Lung (tissue), 12 donors: Measurements from ENCODE around the gene CFH. TPM values are rescaled to one million over a fixed set of nuclear protein-coding genes. Genes with fewer than 3 reads are reported as not detected.
"Not testable (repeated sequence)": the region's sequence is repeated elsewhere in the genome, so short reads cannot be mapped to it uniquely, and the experiment has no call there.

Source experiments
- ATAC-seq: fragments of 200-7000 bp; cut with Tn5 transposase; one replicate; pipeline ENCODE4 v1.9.1; 2020; ENCODE audit warnings: moderate number of reproducible peaks; ENCODE audit not compliant: insufficient read depth, low FRiP score
- DNase-seq, 3 donors: peaks; one replicate each; pipeline ENCODE4 v3.0.0-alpha.2; 2013 to 2017
- H3K27ac ChIP-seq, 2 donors: one replicate each; pipeline ENCODE4 v1.5.1; 2013; ENCODE audit warnings: mild to moderate bottlenecking in 2 of 2, moderate library complexity in 2 of 2, control low read depth in 1 of 2, inconsistent platforms in 1 of 2, low read depth in 1 of 2, low read length in 1 of 2
- H3K27me3 ChIP-seq, 3 donors: one replicate each; pipeline ENCODE4 v1.5.1; 2013; ENCODE audit warnings: low read length in 2 of 3; ENCODE audit not compliant: control insufficient read depth in 3 of 3, insufficient read depth in 3 of 3
- H3K36me3 ChIP-seq, 4 donors: one replicate each; pipeline ENCODE4 v1.5.1; 2013; ENCODE audit warnings: low read length in 4 of 4, mild to moderate bottlenecking in 1 of 4, moderate library complexity in 1 of 4; ENCODE audit not compliant: control insufficient read depth in 4 of 4, insufficient read depth in 4 of 4
- H3K4me1 ChIP-seq, 5 donors: one replicate each; pipeline ENCODE4 v1.5.1; 2013; ENCODE audit warnings: low read length in 5 of 5, mild to moderate bottlenecking in 2 of 5, moderate library complexity in 1 of 5; ENCODE audit not compliant: control insufficient read depth in 5 of 5, insufficient read depth in 5 of 5
- H3K4me3 ChIP-seq: one replicate; pipeline ENCODE4 v1.5.1; 2013; ENCODE audit warnings: mild to moderate bottlenecking, control low read depth, moderate library complexity
- H3K9ac ChIP-seq, 2 donors: one replicate each; pipeline ENCODE4 v1.5.1; 2013; ENCODE audit warnings: low read length in 2 of 2, control low read depth in 1 of 2; ENCODE audit not compliant: insufficient read depth in 1 of 2
- H3K9me3 ChIP-seq, 4 donors: one replicate each; pipeline ENCODE4 v1.5.1; 2013; ENCODE audit warnings: low read length in 3 of 4, mild to moderate bottlenecking in 1 of 4, moderate library complexity in 1 of 4; ENCODE audit not compliant: control insufficient read depth in 4 of 4, insufficient read depth in 3 of 4
- WGBS, 2 donors: extraction: QIAGEN DNeasy Blood & Tissue Kit; methylation state at CpG; one replicate each; pipeline ENCODE4 v1.1.7; 2013; 5-methylcytosine and 5-hydroxymethylcytosine counted together
- polyA plus RNA-seq, 2 donors: library from polyadenylated mRNA; stranded (reverse); fragments of 200-250 nt; gene quantifications; one replicate each; pipeline ENCODE4 v1.2.1, GENCODE V29; 2013
- total RNA-seq, 2 donors: library from RNA; depleted of rRNA in 1 of 2; stranded (reverse); fragments of >200 nt in 1 of 2; gene quantifications; one replicate each; pipeline ENCODE4 v1.2.1, GENCODE V29; 2014 to 2021
- TF ChIP-seq, protein P1 (sequence below): IDR thresholded peaks from 2 replicates; pipeline ENCODE4 v1.5.1; 2012; ENCODE audit warnings: mild to moderate bottlenecking; ENCODE audit errors: control extremely low read depth, extremely low read depth
- donor health status: control.
- donor health status: control.
- donor health status: Bipolar disorder and iron deficiency.
- donor health status: healthy.
- donor health status: DM: yes; HTN: yes; CAD: no.

CFH gene
- total and polyA plus RNA-seq, 4 donors = 26.8 to 185 (median 62.7) TPM

GRCh38 chr1:196738730-196739129 lies 86.9 kb downstream of the CFH start:
- H3K9me3 ChIP-seq = peaks cover 0 to 7% (median 5%) of the 10 kb centered on the region in 4 donors
- ATAC-seq (no peak), DNase-seq (no peak)
- no peak overlapping the region for H3K27ac ChIP-seq
- TF ChIP-seq, protein P1, sequence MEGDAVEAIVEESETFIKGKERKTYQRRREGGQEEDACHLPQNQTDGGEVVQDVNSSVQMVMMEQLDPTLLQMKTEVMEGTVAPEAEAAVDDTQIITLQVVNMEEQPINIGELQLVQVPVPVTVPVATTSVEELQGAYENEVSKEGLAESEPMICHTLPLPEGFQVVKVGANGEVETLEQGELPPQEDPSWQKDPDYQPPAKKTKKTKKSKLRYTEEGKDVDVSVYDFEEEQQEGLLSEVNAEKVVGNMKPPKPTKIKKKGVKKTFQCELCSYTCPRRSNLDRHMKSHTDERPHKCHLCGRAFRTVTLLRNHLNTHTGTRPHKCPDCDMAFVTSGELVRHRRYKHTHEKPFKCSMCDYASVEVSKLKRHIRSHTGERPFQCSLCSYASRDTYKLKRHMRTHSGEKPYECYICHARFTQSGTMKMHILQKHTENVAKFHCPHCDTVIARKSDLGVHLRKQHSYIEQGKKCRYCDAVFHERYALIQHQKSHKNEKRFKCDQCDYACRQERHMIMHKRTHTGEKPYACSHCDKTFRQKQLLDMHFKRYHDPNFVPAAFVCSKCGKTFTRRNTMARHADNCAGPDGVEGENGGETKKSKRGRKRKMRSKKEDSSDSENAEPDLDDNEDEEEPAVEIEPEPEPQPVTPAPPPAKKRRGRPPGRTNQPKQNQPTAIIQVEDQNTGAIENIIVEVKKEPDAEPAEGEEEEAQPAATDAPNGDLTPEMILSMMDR = no peak
- H3K27me3 ChIP-seq = no peaks in the 10 kb centered on the region
- H3K36me3 ChIP-seq = peaks cover 0 to 2% (median 0%) of the 10 kb centered on the region in 4 donors
- H3K4me1 ChIP-seq = no peaks in the 10 kb centered on the region
- H3K9ac ChIP-seq = no peak overlapping the region
- no peak overlapping the region for H3K4me3 ChIP-seq

GRCh38 chr1:196743244-196743643 lies 91.4 kb downstream of the CFH start:
- H3K9me3 ChIP-seq, H3K36me3 ChIP-seq, H3K9ac ChIP-seq, H3K4me1 ChIP-seq, H3K27me3 ChIP-seq, H3K4me3 ChIP-seq, H3K27ac ChIP-seq: not testable (repeated sequence)
- WGBS, 2 donors = 44 to 69% methylated on average over 6 of the region's 6 CpGs
- peak in 2 of 3 donors; percentile 17 to 24 for DNase-seq
- ATAC-seq = peak; percentile 62

DNA sequence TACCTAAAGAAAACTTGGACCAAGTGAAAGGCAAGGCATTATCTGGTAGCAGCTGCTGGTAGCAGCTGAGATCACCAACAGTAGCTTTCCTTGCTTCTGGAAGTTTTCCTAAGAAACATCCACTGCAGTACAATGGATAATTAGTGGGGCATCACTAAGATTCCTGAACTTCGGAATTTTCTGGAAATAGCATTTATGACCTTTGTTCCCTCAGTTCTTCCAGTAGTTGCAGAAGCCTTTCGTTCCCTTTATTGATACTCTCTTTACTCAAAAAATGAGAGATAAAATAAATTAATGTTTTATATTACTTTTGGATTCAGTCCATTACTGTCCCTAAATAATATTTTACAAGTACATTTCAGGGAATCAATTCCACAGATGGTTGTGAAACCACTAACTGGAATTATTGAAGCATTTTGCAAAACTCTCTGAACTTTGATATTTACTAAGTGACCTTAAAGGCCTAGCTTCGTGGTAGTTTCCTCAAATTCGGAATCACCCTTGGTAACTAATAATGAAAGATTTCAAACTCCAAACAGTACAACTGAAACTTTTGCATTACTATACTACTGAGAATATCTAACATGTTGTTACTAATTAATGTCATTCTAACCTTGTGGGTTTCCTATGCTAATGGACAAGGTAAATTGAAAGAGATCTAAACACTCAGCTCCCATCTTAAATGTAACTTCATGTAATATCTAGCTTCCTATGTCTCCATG lies 113.3 kb downstream of the CFH start:
- H3K36me3 ChIP-seq, DNase-seq, H3K4me1 ChIP-seq, H3K9me3 ChIP-seq, H3K4me3 ChIP-seq, H3K27me3 ChIP-seq, H3K27ac ChIP-seq, ATAC-seq, H3K9ac ChIP-seq: not testable (repeated sequence)
- WGBS, 2 donors = 83 to 93% methylated on average over 4 of the region's 4 CpGs

- H3K36me3 ChIP-seq, H3K9me3 ChIP-seq, H3K4me3 ChIP-seq, H3K27ac ChIP-seq, H3K9ac ChIP-seq, H3K4me1 ChIP-seq, ATAC-seq, DNase-seq, H3K27me3 ChIP-seq: not testable (repeated sequence)
- WGBS, 2 donors = 93% methylated on average over 4 of the region's 4 CpGs
Observed at GRCh38 chr1:196769823-196770222, 118.0 kb downstream of the CFH start.

GRCh38 chr1:196773713-196774112 lies 121.9 kb downstream of the CFH start:
- no peaks in the 10 kb centered on the region for H3K4me1 ChIP-seq
- H3K27me3 ChIP-seq = no peaks in the 10 kb centered on the region
- H3K4me3 ChIP-seq = no peak overlapping the region
- no peaks in the 10 kb centered on the region for H3K9me3 ChIP-seq
- H3K27ac ChIP-seq = no peak overlapping the region
- no peak for DNase-seq
- H3K36me3 ChIP-seq = no peaks in the 10 kb centered on the region
- TF ChIP-seq, protein P1 = no peak
- H3K9ac ChIP-seq = no peak overlapping the region
- ATAC-seq = no peak
- WGBS, 2 donors = 94 to 100% methylated on average over 1 of the region's 1 CpG
